ENCODE data around the gene DMRT3.
A peak's percentile ranks its signal among the peaks of the same experiment; 100 is the strongest.

GRCh38 chr9:1005043-1005667 lies 28.7 kb downstream of the DMRT3 start:
- peak; percentile 48 to 59 for TF ChIP-seq CTCF (conservative IDR thresholded peaks at IDR 0.05 in 1 of 2, IDR thresholded peaks at IDR 0.05 in 1 of 2; ENCODE audit: low read depth in 1 of 2, low read length in 2 of 2)
- no peak for TF ChIP-seq EZH2 (IDR thresholded peaks at IDR 0.05; ENCODE audit: low read length, missing control alignments)

Measured in fibroblast of lung (primary cell).